ENCODE results near the gene PPIL1. TPM values are rescaled to one million over a fixed set of nuclear protein-coding genes. Genes with fewer than 3 reads are reported as not detected.
A peak's percentile ranks its signal among the peaks of the same experiment; 100 is the strongest.

Gene PPIL1
- total and polyA plus RNA-seq, 2 of the 13 experiments (the other 11 are each of a cell fraction or from before 2014, with no cell fraction given): 74.2 to 144 TPM

DNA sequence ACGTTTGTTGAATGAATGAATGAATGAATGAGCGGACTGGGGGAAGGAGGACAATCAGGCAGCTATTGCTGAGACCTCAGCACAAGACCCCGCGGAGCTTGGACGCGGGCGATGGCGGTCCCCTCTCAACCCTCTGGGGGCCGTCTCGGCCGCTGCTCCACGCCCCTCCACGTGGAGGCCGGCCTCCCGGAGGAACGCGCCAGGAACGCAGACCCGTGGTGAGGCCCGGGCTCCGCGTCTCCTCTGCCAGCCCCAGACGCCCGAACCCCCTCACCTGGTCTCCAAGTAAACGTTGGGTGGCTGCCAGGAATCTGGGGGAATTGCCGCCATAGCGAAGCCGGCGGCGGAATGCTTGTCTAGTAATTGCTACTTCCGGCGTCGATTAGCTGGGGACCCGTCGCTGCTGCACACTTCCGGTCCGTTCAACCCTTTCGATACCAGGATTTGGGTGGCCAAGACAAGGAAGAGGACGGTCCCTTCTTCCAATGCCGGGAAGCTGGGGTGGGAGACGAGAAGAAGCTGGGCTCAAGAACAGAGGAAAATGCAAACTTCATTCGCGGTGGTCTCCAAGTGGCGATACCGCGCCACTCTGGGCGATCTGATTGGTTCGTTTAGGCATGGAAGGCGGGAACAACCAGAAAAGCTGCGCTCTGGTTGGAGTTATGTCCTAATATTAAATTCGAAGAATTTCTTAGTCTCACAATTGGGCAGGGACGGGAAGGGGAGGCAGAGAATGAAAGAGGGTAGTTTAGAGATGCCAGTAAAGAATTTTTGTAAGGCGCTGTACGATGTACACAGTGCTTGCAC is at the start of gene PPIL1 (continued):
- TF ChIP-seq CEBPG (CRISPR knock-in tag; IDR thresholded peaks at IDR 0.05) (peak; percentile 5), ZBTB7A (CRISPR knock-in tag; IDR thresholded peaks at IDR 0.05) (peak; percentile 96), ZNF841 (CRISPR knock-in tag; IDR thresholded peaks at IDR 0.05; ENCODE audit: borderline replicate concordance) (no peak), HNRNPUL1 (IDR thresholded peaks at IDR 0.05; ENCODE audit: low read depth, low read length) (no peak), SOX5 (CRISPR knock-in tag; IDR thresholded peaks at IDR 0.05; ENCODE audit: borderline replicate concordance) (peak; percentile 20; the same call in 1 of the 2 replicates), TBP (CRISPR knock-in tag; IDR thresholded peaks at IDR 0.05) (no peak), SMAD3 (CRISPR knock-in tag; IDR thresholded peaks at IDR 0.05) (peak; percentile 69; the same call in 1 of the 2 replicates), RFXANK (CRISPR knock-in tag; IDR thresholded peaks at IDR 0.05) (no peak), MED1 (CRISPR knock-in tag; IDR thresholded peaks at IDR 0.05) (peak; percentile 72; the same call in 1 of the 2 replicates), KDM4B (CRISPR knock-in tag; IDR thresholded peaks at IDR 0.05) (no peak), ESRRA (CRISPR knock-in tag; IDR thresholded peaks at IDR 0.05; ENCODE audit: low read depth) (no peak), KMT2A (CRISPR knock-in tag; IDR thresholded peaks at IDR 0.05) (peak; percentile 99), SP2 (CRISPR knock-in tag; IDR thresholded peaks at IDR 0.05) (peak; percentile 91), SALL2 (CRISPR knock-in tag; IDR thresholded peaks at IDR 0.05) (peak; percentile 73; the same call in 1 of the 2 replicates), ADNP (CRISPR knock-in tag; IDR thresholded peaks at IDR 0.05) (no peak), GATAD1 (CRISPR knock-in tag; IDR thresholded peaks at IDR 0.05) (peak; percentile 97), ZKSCAN5 (CRISPR knock-in tag; IDR thresholded peaks at IDR 0.05) (no peak; the same call in 1 of the 2 replicates)
- TF ChIP-seq, protein P1, sequence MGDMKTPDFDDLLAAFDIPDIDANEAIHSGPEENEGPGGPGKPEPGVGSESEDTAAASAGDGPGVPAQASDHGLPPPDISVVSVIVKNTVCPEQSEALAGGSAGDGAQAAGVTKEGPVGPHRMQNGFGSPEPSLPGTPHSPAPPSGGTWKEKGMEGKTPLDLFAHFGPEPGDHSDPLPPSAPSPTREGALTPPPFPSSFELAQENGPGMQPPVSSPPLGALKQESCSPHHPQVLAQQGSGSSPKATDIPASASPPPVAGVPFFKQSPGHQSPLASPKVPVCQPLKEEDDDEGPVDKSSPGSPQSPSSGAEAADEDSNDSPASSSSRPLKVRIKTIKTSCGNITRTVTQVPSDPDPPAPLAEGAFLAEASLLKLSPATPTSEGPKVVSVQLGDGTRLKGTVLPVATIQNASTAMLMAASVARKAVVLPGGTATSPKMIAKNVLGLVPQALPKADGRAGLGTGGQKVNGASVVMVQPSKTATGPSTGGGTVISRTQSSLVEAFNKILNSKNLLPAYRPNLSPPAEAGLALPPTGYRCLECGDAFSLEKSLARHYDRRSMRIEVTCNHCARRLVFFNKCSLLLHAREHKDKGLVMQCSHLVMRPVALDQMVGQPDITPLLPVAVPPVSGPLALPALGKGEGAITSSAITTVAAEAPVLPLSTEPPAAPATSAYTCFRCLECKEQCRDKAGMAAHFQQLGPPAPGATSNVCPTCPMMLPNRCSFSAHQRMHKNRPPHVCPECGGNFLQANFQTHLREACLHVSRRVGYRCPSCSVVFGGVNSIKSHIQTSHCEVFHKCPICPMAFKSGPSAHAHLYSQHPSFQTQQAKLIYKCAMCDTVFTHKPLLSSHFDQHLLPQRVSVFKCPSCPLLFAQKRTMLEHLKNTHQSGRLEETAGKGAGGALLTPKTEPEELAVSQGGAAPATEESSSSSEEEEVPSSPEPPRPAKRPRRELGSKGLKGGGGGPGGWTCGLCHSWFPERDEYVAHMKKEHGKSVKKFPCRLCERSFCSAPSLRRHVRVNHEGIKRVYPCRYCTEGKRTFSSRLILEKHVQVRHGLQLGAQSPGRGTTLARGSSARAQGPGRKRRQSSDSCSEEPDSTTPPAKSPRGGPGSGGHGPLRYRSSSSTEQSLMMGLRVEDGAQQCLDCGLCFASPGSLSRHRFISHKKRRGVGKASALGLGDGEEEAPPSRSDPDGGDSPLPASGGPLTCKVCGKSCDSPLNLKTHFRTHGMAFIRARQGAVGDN (CRISPR knock-in tag; IDR thresholded peaks at IDR 0.05): peak; percentile 97
- TF ChIP-seq, protein P2, sequence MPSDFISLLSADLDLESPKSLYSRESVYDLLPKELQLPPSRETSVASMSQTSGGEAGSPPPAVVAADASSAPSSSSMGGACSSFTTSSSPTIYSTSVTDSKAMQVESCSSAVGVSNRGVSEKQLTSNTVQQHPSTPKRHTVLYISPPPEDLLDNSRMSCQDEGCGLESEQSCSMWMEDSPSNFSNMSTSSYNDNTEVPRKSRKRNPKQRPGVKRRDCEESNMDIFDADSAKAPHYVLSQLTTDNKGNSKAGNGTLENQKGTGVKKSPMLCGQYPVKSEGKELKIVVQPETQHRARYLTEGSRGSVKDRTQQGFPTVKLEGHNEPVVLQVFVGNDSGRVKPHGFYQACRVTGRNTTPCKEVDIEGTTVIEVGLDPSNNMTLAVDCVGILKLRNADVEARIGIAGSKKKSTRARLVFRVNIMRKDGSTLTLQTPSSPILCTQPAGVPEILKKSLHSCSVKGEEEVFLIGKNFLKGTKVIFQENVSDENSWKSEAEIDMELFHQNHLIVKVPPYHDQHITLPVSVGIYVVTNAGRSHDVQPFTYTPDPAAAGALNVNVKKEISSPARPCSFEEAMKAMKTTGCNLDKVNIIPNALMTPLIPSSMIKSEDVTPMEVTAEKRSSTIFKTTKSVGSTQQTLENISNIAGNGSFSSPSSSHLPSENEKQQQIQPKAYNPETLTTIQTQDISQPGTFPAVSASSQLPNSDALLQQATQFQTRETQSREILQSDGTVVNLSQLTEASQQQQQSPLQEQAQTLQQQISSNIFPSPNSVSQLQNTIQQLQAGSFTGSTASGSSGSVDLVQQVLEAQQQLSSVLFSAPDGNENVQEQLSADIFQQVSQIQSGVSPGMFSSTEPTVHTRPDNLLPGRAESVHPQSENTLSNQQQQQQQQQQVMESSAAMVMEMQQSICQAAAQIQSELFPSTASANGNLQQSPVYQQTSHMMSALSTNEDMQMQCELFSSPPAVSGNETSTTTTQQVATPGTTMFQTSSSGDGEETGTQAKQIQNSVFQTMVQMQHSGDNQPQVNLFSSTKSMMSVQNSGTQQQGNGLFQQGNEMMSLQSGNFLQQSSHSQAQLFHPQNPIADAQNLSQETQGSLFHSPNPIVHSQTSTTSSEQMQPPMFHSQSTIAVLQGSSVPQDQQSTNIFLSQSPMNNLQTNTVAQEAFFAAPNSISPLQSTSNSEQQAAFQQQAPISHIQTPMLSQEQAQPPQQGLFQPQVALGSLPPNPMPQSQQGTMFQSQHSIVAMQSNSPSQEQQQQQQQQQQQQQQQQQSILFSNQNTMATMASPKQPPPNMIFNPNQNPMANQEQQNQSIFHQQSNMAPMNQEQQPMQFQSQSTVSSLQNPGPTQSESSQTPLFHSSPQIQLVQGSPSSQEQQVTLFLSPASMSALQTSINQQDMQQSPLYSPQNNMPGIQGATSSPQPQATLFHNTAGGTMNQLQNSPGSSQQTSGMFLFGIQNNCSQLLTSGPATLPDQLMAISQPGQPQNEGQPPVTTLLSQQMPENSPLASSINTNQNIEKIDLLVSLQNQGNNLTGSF (CRISPR knock-in tag; IDR thresholded peaks at IDR 0.05): no peak
- TF ChIP-seq, protein P3, sequence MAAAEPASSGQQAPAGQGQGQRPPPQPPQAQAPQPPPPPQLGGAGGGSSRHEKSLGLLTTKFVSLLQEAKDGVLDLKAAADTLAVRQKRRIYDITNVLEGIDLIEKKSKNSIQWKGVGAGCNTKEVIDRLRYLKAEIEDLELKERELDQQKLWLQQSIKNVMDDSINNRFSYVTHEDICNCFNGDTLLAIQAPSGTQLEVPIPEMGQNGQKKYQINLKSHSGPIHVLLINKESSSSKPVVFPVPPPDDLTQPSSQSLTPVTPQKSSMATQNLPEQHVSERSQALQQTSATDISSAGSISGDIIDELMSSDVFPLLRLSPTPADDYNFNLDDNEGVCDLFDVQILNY (CRISPR knock-in tag; conservative IDR thresholded peaks at IDR 0.05): peak; percentile 74; the same call in 1 of the 2 replicates

Data from HepG2 (cell line).